Breast epithelium (tissue), 4 donors: ENCODE data around the gene STRBP. TPM values are rescaled to one million over a fixed set of nuclear protein-coding genes. Genes with fewer than 3 reads are reported as not detected.

Experiments used
- DNase-seq, 2 donors: peaks; one replicate each; pipeline ENCODE4 v3.0.0-alpha.2; 2019; ENCODE audit warnings: low spot score in 2 of 2
- H3K27ac ChIP-seq, 2 donors: fragments of 200-600 bp; sonication (generic) in 1 of 2; one replicate each; pipeline ENCODE4 v1.5.1; 2016 to 2019; ENCODE audit warnings: mild to moderate bottlenecking in 1 of 2
- H3K27me3 ChIP-seq, 2 donors: fragments of 200-600 bp; sonication (generic) in 1 of 2; one replicate each; pipeline versions ENCODE4 v1.5.1 to v1.6.0; 2017 to 2019; ENCODE audit warnings: control low read depth in 1 of 2, mild to moderate bottlenecking in 1 of 2
- H3K36me3 ChIP-seq: fragments of 200-600 bp; one replicate; pipeline ENCODE4 v1.5.1; 2019
- H3K4me1 ChIP-seq, 2 donors: fragments of 200-600 bp; sonication (generic); one replicate each; pipeline ENCODE4 v1.5.1; 2016 to 2019; ENCODE audit warnings: control low read depth in 1 of 2
- H3K4me3 ChIP-seq, 3 donors: fragments of 200-600 bp; sonication (generic); 1 replicate in 2 of 3; 2 replicates in 1 of 3; pipeline ENCODE4 v1.5.1; 2016 to 2019; ENCODE audit warnings: mild to moderate bottlenecking in 3 of 3, moderate library complexity in 2 of 3
- H3K9me3 ChIP-seq, 2 donors: fragments of 200-600 bp; sonication (generic) in 1 of 2; one replicate each; pipeline ENCODE4 v1.5.1; 2016 to 2019; ENCODE audit warnings: control low read depth in 1 of 2
- CTCF ChIP-seq, 3 donors: fragments of 450-650 bp; IDR thresholded peaks; one replicate each; pipeline ENCODE4 v1.5.1; 2016 to 2017; ENCODE audit warnings: antibody characterized with exemption in 3 of 3, mild to moderate bottlenecking in 3 of 3, moderate library complexity in 3 of 3
- POLR2A ChIP-seq: fragments of 450-650 bp; IDR thresholded peaks from one replicate; pipeline ENCODE4 v1.6.1; 2016; ENCODE audit warnings: antibody characterized with exemption, mild to moderate bottlenecking, moderate library complexity
- POLR2AphosphoS5 ChIP-seq, 3 donors: sonication (generic); formaldehyde crosslinking; IDR thresholded peaks; one replicate each; pipeline ENCODE4 v1.6.1; 2017; ENCODE audit warnings: antibody characterized with exemption in 3 of 3
- intact Hi-C: fragments of 100-400 bp; cut with DNase I; formaldehyde crosslinking; loops from one replicate; pipeline ENCODE4 v1.15.1; 2023; ENCODE audit warnings: low total_unique reads
- total RNA-seq, 3 donors: library from RNA; depleted of rRNA; stranded (reverse); fragments of >200 nt; gene quantifications; one replicate each; pipeline ENCODE4 v1.1.0, GENCODE V29; 2016

The STRBP gene
- total RNA-seq, 3 donors from 2014 or later = 8.0 to 37.0 (median 22.6) TPM

- intact Hi-C loops = no loop called here
- no peak for DNase-seq
- no peaks in the 10 kb centered on the region for H3K36me3 ChIP-seq
These were observed 8.0 kb downstream of the STRBP start for GRCh38 chr9:123260340-123260739.

GRCh38 chr9:123257276-123257675, 11.1 kb downstream of the STRBP start:
- TF ChIP-seq POLR2A (no peak), CTCF (IDR thresholded peaks at IDR 0.05) (no peak), POLR2AphosphoS5 (IDR thresholded peaks at IDR 0.05) (no peak)
- no peak overlapping the region for H3K27ac ChIP-seq

More at GRCh38 chr9:123260340-123260739, 8.0 kb downstream of the STRBP start:
- Histone ChIP-seq H3K4me1 (no peaks in the 10 kb centered on the region), H3K27me3 (no peaks in the 10 kb centered on the region), H3K27ac (no peak overlapping the region), H3K4me3 (no peak overlapping the region), H3K9me3 (no peaks in the 10 kb centered on the region)
- TF ChIP-seq CTCF (IDR thresholded peaks at IDR 0.05) (no peak), POLR2A (no peak), POLR2AphosphoS5 (IDR thresholded peaks at IDR 0.05) (no peak)

GRCh38 chr9:123255718-123256117, 12.7 kb downstream of the STRBP start:
- DNase-seq = no peak
- intact Hi-C loops = loop anchor here (2.0 kb wide), 1 partner anchor 31 kb away; no protein-coding TSS in a partner anchor

More at GRCh38 chr9:123257276-123257675, 11.1 kb downstream of the STRBP start:
- Histone ChIP-seq H3K9me3 (no peaks in the 10 kb centered on the region), H3K36me3 (no peaks in the 10 kb centered on the region), H3K27me3 (no peaks in the 10 kb centered on the region), H3K4me1 (no peaks in the 10 kb centered on the region), H3K4me3 (no peak overlapping the region)
- intact Hi-C loops = loop anchor here (2.0 kb wide), 1 partner anchor 32 kb away; no protein-coding TSS in a partner anchor
- DNase-seq = no peak

GRCh38 chr9:123253204-123253603, 15.2 kb downstream of the STRBP start:
- no peak for DNase-seq

More at GRCh38 chr9:123255718-123256117, 12.7 kb downstream of the STRBP start:
- H3K27me3 ChIP-seq = no peaks in the 10 kb centered on the region
- H3K36me3 ChIP-seq = no peaks in the 10 kb centered on the region
- TF ChIP-seq POLR2AphosphoS5 (IDR thresholded peaks at IDR 0.05) = no peak
- TF ChIP-seq POLR2A = no peak
- no peak for TF ChIP-seq CTCF (IDR thresholded peaks at IDR 0.05)
- no peak overlapping the region for H3K27ac ChIP-seq
- H3K4me3 ChIP-seq = no peak overlapping the region
- H3K9me3 ChIP-seq = no peaks in the 10 kb centered on the region
- H3K4me1 ChIP-seq = no peaks in the 10 kb centered on the region

GRCh38 chr9:123251741-123252140, 16.6 kb downstream of the STRBP start:
- no peaks in the 10 kb centered on the region for H3K36me3 ChIP-seq
- no peaks in the 10 kb centered on the region for H3K4me1 ChIP-seq
- DNase-seq = no peak
- no peak overlapping the region for H3K4me3 ChIP-seq
- H3K27ac ChIP-seq = no peak overlapping the region
- H3K9me3 ChIP-seq = no peaks in the 10 kb centered on the region
- no peaks in the 10 kb centered on the region for H3K27me3 ChIP-seq
- TF ChIP-seq POLR2AphosphoS5 (IDR thresholded peaks at IDR 0.05) (no peak), CTCF (IDR thresholded peaks at IDR 0.05) (no peak), POLR2A (no peak)
- intact Hi-C loops = no loop called here

More at GRCh38 chr9:123253204-123253603, 15.2 kb downstream of the STRBP start:
- Histone ChIP-seq H3K36me3 (no peaks in the 10 kb centered on the region), H3K27me3 (no peaks in the 10 kb centered on the region), H3K4me3 (no peak overlapping the region), H3K27ac (no peak overlapping the region), H3K4me1 (no peaks in the 10 kb centered on the region), H3K9me3 (no peaks in the 10 kb centered on the region)
- intact Hi-C loops = no loop called here
- TF ChIP-seq CTCF (IDR thresholded peaks at IDR 0.05) (no peak), POLR2AphosphoS5 (IDR thresholded peaks at IDR 0.05) (no peak), POLR2A (no peak)
